Stimulated activated CD4-positive, alpha-beta T cell treated with anti-CD3 and anti-CD28 coated beads, Interleukin-4, amount 100 ng/mL, for 4 hours (primary cell): ENCODE data around the gene KCNMA1.
"Not testable (repeated sequence)": the region's sequence is repeated elsewhere in the genome, so short reads cannot be mapped to it uniquely, and the experiment has no call there.

Experiments used
- DNase-seq, 2 experiments: peaks; one replicate each; pipeline ENCODE4 v3.0.0-alpha.2; 2020

Gene KCNMA1

GRCh38 chr10:77637532-77638320 lies at the start of gene KCNMA1:
TSS of gene KCNMA1 (minus strand) at chr10:77637808.
- no peak for DNase-seq

- no peak for DNase-seq
Measured at GRCh38 chr10:77686650-77687417, 49.2 kb upstream of the KCNMA1 start.

- no peak for DNase-seq
Measured at GRCh38 chr10:77686096-77686495, 48.5 kb upstream of the KCNMA1 start.

- DNase-seq = no peak
Measured at GRCh38 chr10:77685432-77685831, 47.8 kb upstream of the KCNMA1 start.

GRCh38 chr10:77683088-77683432 lies 45.5 kb upstream of the KCNMA1 start:
- DNase-seq = not testable (repeated sequence)

- no peak for DNase-seq
Measured at GRCh38 chr10:77682393-77683087, 44.9 kb upstream of the KCNMA1 start.

- DNase-seq = no peak
Measured at GRCh38 chr10:77681839-77682238, 44.2 kb upstream of the KCNMA1 start.

- no peak for DNase-seq
Measured at GRCh38 chr10:77680811-77681210, 43.2 kb upstream of the KCNMA1 start.

- DNase-seq = no peak
Measured at GRCh38 chr10:77680065-77680464, 42.5 kb upstream of the KCNMA1 start.

GRCh38 chr10:77679217-77679616 lies 41.6 kb upstream of the KCNMA1 start:
- no peak for DNase-seq

GRCh38 chr10:77678146-77678545 lies 40.5 kb upstream of the KCNMA1 start:
- DNase-seq = no peak

- DNase-seq = no peak
Measured at GRCh38 chr10:77675347-77675746, 37.7 kb upstream of the KCNMA1 start.

- DNase-seq = no peak
Measured at GRCh38 chr10:77673515-77674140, 36.0 kb upstream of the KCNMA1 start.

- no peak for DNase-seq
Measured at GRCh38 chr10:77673101-77673500, 35.5 kb upstream of the KCNMA1 start.

- no peak for DNase-seq
Measured at GRCh38 chr10:77671594-77672252, 34.1 kb upstream of the KCNMA1 start.

GRCh38 chr10:77670817-77671443 lies 33.3 kb upstream of the KCNMA1 start:
- no peak for DNase-seq

GRCh38 chr10:77669892-77670291 lies 32.3 kb upstream of the KCNMA1 start:
- no peak for DNase-seq

- no peak for DNase-seq
Measured at GRCh38 chr10:77667426-77668324, 30.1 kb upstream of the KCNMA1 start.

- no peak for DNase-seq
Measured at GRCh38 chr10:77666821-77667220, 29.2 kb upstream of the KCNMA1 start.

- DNase-seq = no peak
Measured at GRCh38 chr10:77664696-77665095, 27.1 kb upstream of the KCNMA1 start.

GRCh38 chr10:77664008-77664407 lies 26.4 kb upstream of the KCNMA1 start:
- no peak for DNase-seq
